ENCODE measurements around the gene ENTPD6.

ENTPD6 gene

DNA sequence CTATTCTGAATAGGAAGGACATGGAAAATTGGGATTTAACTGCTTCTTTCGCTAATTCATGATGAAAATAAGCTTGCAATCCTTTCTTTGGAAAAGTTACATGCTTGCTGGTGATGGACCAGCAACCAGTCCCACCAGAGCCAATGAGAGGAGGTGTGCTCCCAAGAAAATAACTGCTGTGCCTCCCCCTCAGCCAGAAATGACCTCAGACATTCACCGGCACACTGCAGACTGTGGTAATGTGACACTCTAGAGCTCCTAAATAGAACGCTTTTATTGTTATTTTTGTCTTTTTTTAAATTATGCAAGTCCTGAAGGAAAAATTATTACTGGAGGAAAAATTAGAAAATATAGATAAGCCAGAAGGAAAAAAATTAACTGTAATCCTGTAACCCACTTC, 55.0 kb downstream of the ENTPD6 start:
- no peak overlapping the region for H3K4me3 ChIP-seq (ENCODE audit: low read depth, low read length)
- TF ChIP-seq, protein P1, sequence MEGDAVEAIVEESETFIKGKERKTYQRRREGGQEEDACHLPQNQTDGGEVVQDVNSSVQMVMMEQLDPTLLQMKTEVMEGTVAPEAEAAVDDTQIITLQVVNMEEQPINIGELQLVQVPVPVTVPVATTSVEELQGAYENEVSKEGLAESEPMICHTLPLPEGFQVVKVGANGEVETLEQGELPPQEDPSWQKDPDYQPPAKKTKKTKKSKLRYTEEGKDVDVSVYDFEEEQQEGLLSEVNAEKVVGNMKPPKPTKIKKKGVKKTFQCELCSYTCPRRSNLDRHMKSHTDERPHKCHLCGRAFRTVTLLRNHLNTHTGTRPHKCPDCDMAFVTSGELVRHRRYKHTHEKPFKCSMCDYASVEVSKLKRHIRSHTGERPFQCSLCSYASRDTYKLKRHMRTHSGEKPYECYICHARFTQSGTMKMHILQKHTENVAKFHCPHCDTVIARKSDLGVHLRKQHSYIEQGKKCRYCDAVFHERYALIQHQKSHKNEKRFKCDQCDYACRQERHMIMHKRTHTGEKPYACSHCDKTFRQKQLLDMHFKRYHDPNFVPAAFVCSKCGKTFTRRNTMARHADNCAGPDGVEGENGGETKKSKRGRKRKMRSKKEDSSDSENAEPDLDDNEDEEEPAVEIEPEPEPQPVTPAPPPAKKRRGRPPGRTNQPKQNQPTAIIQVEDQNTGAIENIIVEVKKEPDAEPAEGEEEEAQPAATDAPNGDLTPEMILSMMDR (IDR thresholded peaks at IDR 0.05; ENCODE audit: borderline replicate concordance, insufficient read depth, low read depth, low read length), result no peak

DNA sequence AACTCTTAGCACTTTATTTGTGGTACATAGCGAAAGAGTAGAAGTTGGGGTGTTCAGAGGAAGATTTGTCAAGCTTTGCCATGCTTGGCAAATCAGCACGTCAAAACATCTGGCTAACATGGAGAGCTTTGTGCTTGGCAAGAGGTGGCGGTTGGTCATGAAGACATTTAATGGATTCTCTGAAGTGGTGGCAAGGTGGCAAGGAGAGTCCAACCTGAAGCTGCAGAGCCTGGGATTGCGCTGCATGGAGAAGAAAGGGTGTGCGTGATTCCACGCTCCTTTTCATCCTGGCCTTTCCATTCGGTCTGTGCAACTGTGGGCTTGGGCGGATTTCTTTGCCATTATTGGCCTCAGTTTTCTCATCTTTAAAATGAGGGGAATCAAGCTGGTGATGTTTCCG, 55.5 kb downstream of the ENTPD6 start:
- no peak overlapping the region for H3K4me3 ChIP-seq (ENCODE audit: low read depth, low read length)
- TF ChIP-seq, protein P1 (IDR thresholded peaks at IDR 0.05; ENCODE audit: borderline replicate concordance, insufficient read depth, low read depth, low read length), result no peak

DNA sequence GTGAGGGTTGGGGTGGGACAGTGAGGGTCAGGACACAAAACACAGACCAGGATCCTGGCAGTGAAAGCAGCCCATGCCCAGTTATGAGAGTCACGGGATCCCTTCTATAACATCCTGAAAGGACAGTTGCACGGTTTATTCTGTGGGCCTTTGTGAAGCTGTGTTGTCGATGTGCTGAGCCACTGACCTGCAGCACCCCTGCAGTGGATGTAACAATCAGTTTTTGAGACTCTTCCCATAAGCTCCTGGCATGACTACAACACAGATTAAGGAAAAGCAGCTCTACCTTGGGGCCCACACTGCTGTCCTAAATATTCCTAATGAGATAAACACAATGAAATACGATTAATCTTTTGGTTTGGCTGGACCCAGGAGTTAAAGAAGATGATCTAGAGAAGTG, 56.0 kb downstream of the ENTPD6 start:
- H3K4me3 ChIP-seq (ENCODE audit: low read depth, low read length), result no peak overlapping the region
- TF ChIP-seq, protein P1 (IDR thresholded peaks at IDR 0.05; ENCODE audit: borderline replicate concordance, insufficient read depth, low read depth, low read length), result no peak

DNA sequence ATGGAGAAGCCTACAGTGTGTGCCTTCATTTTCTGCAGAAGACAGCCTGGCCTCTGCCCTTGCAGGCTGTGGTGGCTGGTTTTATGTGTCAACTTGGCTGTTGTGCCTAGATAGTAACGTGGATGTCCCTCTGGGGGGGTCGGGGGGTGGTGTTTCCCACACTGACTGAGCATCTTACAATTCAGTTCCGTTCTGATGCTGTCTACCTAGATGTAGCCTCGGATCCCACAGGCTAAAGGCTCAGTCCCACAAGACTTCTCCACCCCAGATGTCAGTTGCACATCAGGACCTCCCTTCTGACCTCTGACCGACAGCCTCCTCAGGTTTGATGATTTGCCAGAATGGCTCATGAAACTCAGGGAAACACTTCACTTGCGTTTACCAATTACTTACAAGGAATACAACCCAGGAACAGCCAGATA, 56.7 kb downstream of the ENTPD6 start:
- TF ChIP-seq, protein P1 (IDR thresholded peaks at IDR 0.05; ENCODE audit: borderline replicate concordance, insufficient read depth, low read depth, low read length), result no peak
- H3K4me3 ChIP-seq (ENCODE audit: low read depth, low read length), result no peak overlapping the region

DNA sequence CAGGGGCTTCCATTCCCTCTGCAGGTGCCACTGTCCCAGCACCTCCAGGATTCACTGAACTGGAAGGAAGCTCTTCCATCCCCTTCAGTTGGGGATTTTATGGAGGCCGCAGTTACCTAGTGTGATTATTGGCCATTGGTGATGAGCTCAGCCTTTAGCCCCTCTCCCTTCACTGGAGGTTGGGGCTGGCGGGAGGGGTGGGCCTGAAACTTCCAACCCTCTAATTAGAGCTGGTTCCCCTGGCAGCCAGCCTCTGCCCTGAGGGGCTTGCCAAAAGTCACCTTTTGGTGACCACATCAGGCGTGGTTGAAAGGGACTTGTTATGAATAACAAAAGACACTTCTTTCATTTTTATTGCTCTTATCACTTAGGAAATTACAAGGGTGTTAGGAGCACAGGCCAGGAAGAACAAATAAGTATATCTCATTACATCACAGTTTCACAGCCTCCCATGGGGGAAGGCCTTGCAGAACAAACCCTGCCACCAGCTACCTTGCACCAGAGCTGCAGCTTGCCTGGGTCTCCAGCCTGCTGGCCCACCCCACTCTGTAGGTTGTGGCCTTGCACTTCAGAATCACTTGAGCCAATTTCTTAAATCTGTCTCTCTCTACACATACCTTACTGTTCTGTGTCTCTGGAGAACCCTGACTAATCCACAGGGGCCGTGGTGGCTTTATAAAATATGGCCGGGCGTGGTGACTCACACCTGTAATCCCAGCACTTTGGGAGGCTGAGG, 57.3 kb downstream of the ENTPD6 start:
- TF ChIP-seq, protein P1 (IDR thresholded peaks at IDR 0.05; ENCODE audit: borderline replicate concordance, insufficient read depth, low read depth, low read length), result no peak
- no peak overlapping the region for H3K4me3 ChIP-seq (ENCODE audit: low read depth, low read length)

DNA sequence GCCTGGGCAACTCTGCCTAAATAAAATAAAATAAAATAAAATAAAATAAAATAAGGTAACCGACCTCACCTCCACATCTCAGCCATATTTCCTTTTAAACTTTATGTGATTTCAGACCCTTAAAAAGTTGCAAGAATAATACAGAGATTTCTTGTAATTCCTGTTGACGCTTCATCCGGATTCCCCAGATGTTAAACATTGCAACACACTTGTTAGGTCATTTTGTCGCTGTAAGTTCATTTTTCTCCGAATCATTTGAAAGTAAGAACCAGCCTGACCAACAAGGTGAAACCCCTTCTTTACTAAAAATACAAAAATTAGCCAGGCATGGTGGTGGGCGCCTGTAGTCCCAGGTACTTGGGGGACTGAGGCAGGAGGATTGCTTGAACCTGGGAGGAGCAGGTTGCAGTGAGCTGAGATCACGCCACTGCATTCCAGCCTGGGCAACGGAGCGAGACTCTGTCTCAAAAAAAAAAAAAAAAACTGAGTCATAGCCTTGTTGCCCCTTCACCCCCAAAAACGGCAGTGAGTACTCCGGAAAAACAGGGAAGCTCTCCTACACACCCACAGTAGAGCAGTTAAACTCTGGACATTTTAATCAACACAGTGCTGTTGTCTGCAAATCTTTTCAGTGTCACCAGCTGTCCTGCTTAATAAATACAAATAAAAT, 58.2 kb downstream of the ENTPD6 start:
- H3K4me3 ChIP-seq (ENCODE audit: low read depth, low read length), result no peak overlapping the region
- TF ChIP-seq, protein P1 (IDR thresholded peaks at IDR 0.05; ENCODE audit: borderline replicate concordance, insufficient read depth, low read depth, low read length), result no peak

DNA sequence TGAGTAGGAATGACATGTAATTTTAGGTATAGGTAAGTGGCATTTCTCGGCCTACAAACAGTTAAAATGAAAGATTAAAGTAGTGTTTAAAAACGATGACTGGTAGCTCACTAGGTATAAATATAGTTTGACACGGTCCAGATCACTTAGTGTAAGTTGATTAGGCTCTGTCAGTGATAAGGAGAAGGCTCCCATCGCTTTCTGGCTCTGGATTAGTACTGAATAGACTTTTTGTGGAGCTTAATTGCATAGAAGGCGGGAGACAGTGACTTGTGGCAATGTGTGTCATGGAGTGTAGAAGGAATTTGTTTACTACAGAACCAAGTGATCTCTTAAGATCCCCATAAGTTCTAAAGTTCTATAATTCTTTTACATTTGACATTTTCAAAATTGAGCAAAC, 59.1 kb downstream of the ENTPD6 start:
- TF ChIP-seq, protein P1 (IDR thresholded peaks at IDR 0.05; ENCODE audit: borderline replicate concordance, insufficient read depth, low read depth, low read length), result no peak
- H3K4me3 ChIP-seq (ENCODE audit: low read depth, low read length), result no peak overlapping the region
